Immature natural killer cell (primary cell): ENCODE measurements around the gene ANO2. TPM values are rescaled to one million over a fixed set of nuclear protein-coding genes. Genes with fewer than 3 reads are reported as not detected.
"Not testable (repeated sequence)": the region's sequence is repeated elsewhere in the genome, so short reads cannot be mapped to it uniquely, and the experiment has no call there.

ENCODE experiments used
- DNase-seq, 3 donors: peaks; one replicate each; pipeline ENCODE4 v3.0.0; 2022; ENCODE audit warnings: mixed read lengths in 1 of 3
- H3K27ac Mint-ChIP-seq, 6 donors: one replicate each; pipeline ENCODE4 v1.8.0; 2020; ENCODE audit warnings: mixed read lengths in 6 of 6, mild to moderate bottlenecking in 5 of 6, inconsistent platforms in 4 of 6, moderate library complexity in 3 of 6
- H3K27me3 Mint-ChIP-seq, 3 donors: one replicate each; pipeline ENCODE4 v1.8.0; 2020 to 2021; ENCODE audit warnings: low read depth in 3 of 3, mild to moderate bottlenecking in 3 of 3, mixed read lengths in 3 of 3, moderate library complexity in 3 of 3, inconsistent platforms in 1 of 3
- H3K36me3 Mint-ChIP-seq, 3 donors: one replicate each; pipeline ENCODE4 v1.8.0; 2020; ENCODE audit warnings: mixed read lengths in 3 of 3, inconsistent platforms in 2 of 3, mild to moderate bottlenecking in 2 of 3
- H3K4me1 Mint-ChIP-seq, 2 donors: one replicate each; pipeline ENCODE4 v1.8.0; 2020; ENCODE audit warnings: inconsistent platforms in 2 of 2, mild to moderate bottlenecking in 2 of 2, mixed read lengths in 2 of 2, moderate library complexity in 1 of 2
- H3K4me3 Mint-ChIP-seq, 5 donors: one replicate each; pipeline ENCODE4 v1.8.0; 2020; ENCODE audit warnings: mild to moderate bottlenecking in 5 of 5, mixed read lengths in 5 of 5, inconsistent platforms in 3 of 5, moderate library complexity in 3 of 5
- H3K9me3 Mint-ChIP-seq, 6 donors: one replicate each; pipeline ENCODE4 v1.8.0; 2020; ENCODE audit warnings: mild to moderate bottlenecking in 6 of 6, mixed read lengths in 6 of 6, inconsistent platforms in 4 of 6, moderate library complexity in 3 of 6
- polyA plus RNA-seq, 3 donors: library from polyadenylated mRNA; unstranded; fragments of 300-500 nt; fragmentation: Illumina TruSeq; gene quantifications; one replicate each; pipeline ENCODE4 v1.2.3, GENCODE V29; 2021

The ANO2 gene
- polyA plus RNA-seq, 3 donors from 2014 or later = not detected

GRCh38 chr12:5830111-5830510, 114.9 kb downstream of the ANO2 start:
- Mint-ChIP-seq H3K27me3 (peaks cover 0 to 2% (median 2%) of the 10 kb centered on the region in 3 donors), H3K36me3 (no peaks in the 10 kb centered on the region), H3K9me3 (no peaks in the 10 kb centered on the region), H3K27ac (no peak overlapping the region), H3K4me3 (no peak overlapping the region), H3K4me1 (no peaks in the 10 kb centered on the region)
- no peak for DNase-seq

- no peak for DNase-seq
- peaks cover 0 to 2% (median 1%) of the 10 kb centered on the region in 3 donors for H3K27me3 Mint-ChIP-seq
- no peaks in the 10 kb centered on the region for H3K4me1 Mint-ChIP-seq
- H3K4me3 Mint-ChIP-seq = no peak overlapping the region
- no peaks in the 10 kb centered on the region for H3K9me3 Mint-ChIP-seq
- H3K27ac Mint-ChIP-seq = no peak overlapping the region
- no peaks in the 10 kb centered on the region for H3K36me3 Mint-ChIP-seq
Measured at GRCh38 chr12:5827591-5827990, 117.5 kb downstream of the ANO2 start.

GRCh38 chr12:5825761-5826160, 119.3 kb downstream of the ANO2 start:
- not testable (repeated sequence) for H3K4me3 Mint-ChIP-seq, DNase-seq

DNA sequence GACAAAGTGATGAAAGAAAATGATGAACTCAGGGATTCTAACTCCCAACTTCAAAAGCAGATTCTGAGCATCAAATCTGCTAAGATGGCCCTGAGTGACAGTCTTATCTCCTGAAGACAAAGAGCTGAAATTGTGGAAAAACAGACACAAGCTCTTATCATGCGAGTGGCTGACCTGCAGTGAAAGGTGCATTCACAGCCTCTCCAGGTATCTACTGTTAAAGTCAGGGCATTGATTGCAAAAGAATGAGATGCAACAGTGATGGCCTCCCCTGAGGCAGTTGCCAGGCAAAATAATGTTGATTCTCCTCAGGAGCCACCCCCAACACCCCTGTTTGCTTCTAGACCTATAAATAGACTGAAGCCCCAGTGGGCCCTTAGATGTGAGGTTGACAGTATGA, 126.2 kb downstream of the ANO2 start:
- peaks cover 0 to 13% (median 4%) of the 10 kb centered on the region in 6 donors for H3K9me3 Mint-ChIP-seq
- not testable (repeated sequence) for H3K27me3 Mint-ChIP-seq, DNase-seq, H3K27ac Mint-ChIP-seq, H3K4me1 Mint-ChIP-seq, H3K4me3 Mint-ChIP-seq, H3K36me3 Mint-ChIP-seq

More at GRCh38 chr12:5825761-5826160, 119.3 kb downstream of the ANO2 start:
- not testable (repeated sequence) for H3K9me3 Mint-ChIP-seq, H3K36me3 Mint-ChIP-seq, H3K27me3 Mint-ChIP-seq, H3K27ac Mint-ChIP-seq, H3K4me1 Mint-ChIP-seq

- Mint-ChIP-seq H3K4me1 (no peaks in the 10 kb centered on the region), H3K4me3 (no peak overlapping the region), H3K27me3 (peaks cover 1 to 7% (median 7%) of the 10 kb centered on the region in 3 donors), H3K36me3 (peaks cover 0 to 3% (median 0%) of the 10 kb centered on the region in 3 donors), H3K27ac (no peak overlapping the region), H3K9me3 (peaks cover 0 to 13% (median 4%) of the 10 kb centered on the region in 6 donors)
- no peak for DNase-seq
Measured at GRCh38 chr12:5817246-5817645, 127.8 kb downstream of the ANO2 start.

DNA sequence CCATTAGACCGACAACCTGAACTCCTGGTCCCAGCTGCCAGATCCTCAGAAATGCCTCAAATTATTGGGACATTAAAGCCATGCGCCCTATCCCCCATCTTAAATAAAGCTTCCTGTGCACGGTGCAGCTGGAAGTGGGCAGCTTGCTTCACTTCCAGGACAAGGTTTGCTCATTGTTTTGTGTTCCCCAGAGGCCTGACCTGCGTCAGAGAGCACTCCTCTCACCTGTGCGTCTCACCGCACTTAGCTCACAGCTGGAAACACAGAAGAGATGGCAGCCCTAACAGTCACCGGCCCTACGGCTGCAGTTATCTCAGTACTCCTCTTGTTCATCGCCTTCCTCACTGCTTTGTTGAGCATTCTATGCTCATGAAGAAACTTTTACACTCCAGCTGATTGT, 135.5 kb downstream of the ANO2 start:
- no peaks in the 10 kb centered on the region for H3K4me1 Mint-ChIP-seq
- H3K27ac Mint-ChIP-seq = no peak overlapping the region
- H3K36me3 Mint-ChIP-seq = no peaks in the 10 kb centered on the region
- H3K9me3 Mint-ChIP-seq = no peaks in the 10 kb centered on the region
- no peak overlapping the region for H3K4me3 Mint-ChIP-seq
- peaks cover 0 to 7% (median 4%) of the 10 kb centered on the region in 3 donors for H3K27me3 Mint-ChIP-seq
- no peak for DNase-seq

DNA sequence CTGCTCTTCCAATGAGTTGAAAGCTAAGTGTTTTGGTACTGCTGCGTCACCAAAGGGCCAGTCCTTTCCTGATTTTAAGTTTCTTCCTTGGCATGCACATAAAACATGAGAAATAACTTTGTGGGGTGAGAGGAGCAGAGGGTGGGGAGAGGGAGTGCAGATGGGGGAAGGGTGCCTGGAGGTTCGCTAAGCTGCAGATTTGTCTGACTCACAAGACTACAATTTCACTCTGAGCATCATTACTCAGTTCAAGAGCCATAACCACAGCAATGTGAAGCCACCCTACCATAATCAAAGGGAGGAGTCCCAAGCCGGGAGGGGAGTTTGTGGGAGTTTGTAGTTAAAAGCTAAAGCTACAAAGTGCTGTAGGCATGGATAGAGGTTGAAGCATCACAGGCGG, 136.1 kb downstream of the ANO2 start:
- no peak overlapping the region for H3K27ac Mint-ChIP-seq
- peaks cover 0 to 6% (median 5%) of the 10 kb centered on the region in 3 donors for H3K27me3 Mint-ChIP-seq
- H3K9me3 Mint-ChIP-seq = no peaks in the 10 kb centered on the region
- no peaks in the 10 kb centered on the region for H3K36me3 Mint-ChIP-seq
- no peaks in the 10 kb centered on the region for H3K4me1 Mint-ChIP-seq
- no peak for DNase-seq
- H3K4me3 Mint-ChIP-seq = no peak overlapping the region

GRCh38 chr12:5807514-5808219, 137.4 kb downstream of the ANO2 start:
- no peak overlapping the region for H3K27ac Mint-ChIP-seq
- H3K4me1 Mint-ChIP-seq = no peaks in the 10 kb centered on the region
- no peak overlapping the region for H3K4me3 Mint-ChIP-seq
- no peak for DNase-seq
- no peaks in the 10 kb centered on the region for H3K9me3 Mint-ChIP-seq
- H3K36me3 Mint-ChIP-seq = no peaks in the 10 kb centered on the region
- H3K27me3 Mint-ChIP-seq = peaks cover 0 to 6% (median 5%) of the 10 kb centered on the region in 3 donors

- no peak overlapping the region for H3K27ac Mint-ChIP-seq
- peaks cover 0 to 6% (median 5%) of the 10 kb centered on the region in 3 donors for H3K27me3 Mint-ChIP-seq
- no peaks in the 10 kb centered on the region for H3K36me3 Mint-ChIP-seq
- H3K4me3 Mint-ChIP-seq = no peak overlapping the region
- no peaks in the 10 kb centered on the region for H3K4me1 Mint-ChIP-seq
- no peak for DNase-seq
- H3K9me3 Mint-ChIP-seq = no peaks in the 10 kb centered on the region
Measured at GRCh38 chr12:5807090-5807414, 138.0 kb downstream of the ANO2 start.

GRCh38 chr12:5806371-5807089, 138.5 kb downstream of the ANO2 start:
- no peaks in the 10 kb centered on the region for H3K9me3 Mint-ChIP-seq
- no peak for DNase-seq
- no peak overlapping the region for H3K27ac Mint-ChIP-seq
- H3K27me3 Mint-ChIP-seq = peaks cover 0 to 6% (median 5%) of the 10 kb centered on the region in 3 donors
- no peaks in the 10 kb centered on the region for H3K36me3 Mint-ChIP-seq
- no peaks in the 10 kb centered on the region for H3K4me1 Mint-ChIP-seq
- H3K4me3 Mint-ChIP-seq = no peak overlapping the region

DNA sequence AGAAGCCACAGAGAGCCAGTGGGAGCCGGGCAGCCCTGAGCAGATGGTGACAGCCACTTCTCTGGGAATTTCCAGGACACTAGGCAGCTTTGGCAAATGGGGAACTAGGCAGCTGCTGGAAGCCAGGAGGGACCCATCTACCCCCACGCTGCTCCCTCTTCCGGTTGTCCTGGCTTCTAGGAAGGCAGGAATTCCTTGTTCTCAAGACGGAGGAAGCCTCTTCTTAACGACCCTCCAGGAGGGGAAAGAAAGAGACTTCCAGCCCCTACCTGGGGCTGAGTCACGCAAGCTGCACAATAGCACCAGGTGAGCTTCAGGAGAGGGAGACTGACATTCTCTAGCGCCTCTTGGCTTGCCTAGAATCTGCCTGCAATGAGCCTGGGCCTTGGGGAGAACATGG, 141.5 kb downstream of the ANO2 start:
- Mint-ChIP-seq H3K9me3 (no peaks in the 10 kb centered on the region), H3K4me3 (no peak overlapping the region), H3K4me1 (no peaks in the 10 kb centered on the region), H3K36me3 (no peaks in the 10 kb centered on the region), H3K27me3 (peaks cover 4 to 8% (median 5%) of the 10 kb centered on the region in 3 donors), H3K27ac (no peak overlapping the region)
- no peak for DNase-seq

- no peak for DNase-seq
- no peaks in the 10 kb centered on the region for H3K4me1 Mint-ChIP-seq
- H3K27me3 Mint-ChIP-seq = peaks cover 2 to 8% (median 6%) of the 10 kb centered on the region in 3 donors
- H3K27ac Mint-ChIP-seq = no peak overlapping the region
- no peak overlapping the region for H3K4me3 Mint-ChIP-seq
- H3K36me3 Mint-ChIP-seq = no peaks in the 10 kb centered on the region
- H3K9me3 Mint-ChIP-seq = no peaks in the 10 kb centered on the region
Measured at GRCh38 chr12:5798242-5799015, 146.6 kb downstream of the ANO2 start.

- H3K27ac Mint-ChIP-seq = no peak overlapping the region
Measured at GRCh38 chr12:5797661-5798060, 147.4 kb downstream of the ANO2 start.

DNA sequence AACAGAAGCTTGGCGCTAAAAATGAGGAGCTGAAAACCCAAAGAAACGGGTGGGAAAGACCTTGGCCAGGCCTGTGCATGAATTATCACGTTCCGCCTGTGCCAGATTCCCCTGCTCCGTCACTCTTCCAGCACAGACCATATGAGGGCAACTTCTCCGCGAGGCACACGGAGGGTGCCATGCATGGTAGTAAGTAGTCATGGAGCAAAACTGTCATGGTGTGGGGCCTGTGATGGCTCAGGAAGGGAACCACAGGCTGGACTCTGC, 148.2 kb downstream of the ANO2 start:
- Mint-ChIP-seq H3K36me3 (no peaks in the 10 kb centered on the region), H3K4me3 (no peak overlapping the region), H3K4me1 (no peaks in the 10 kb centered on the region), H3K27me3 (peaks cover 2 to 12% (median 8%) of the 10 kb centered on the region in 3 donors), H3K9me3 (no peaks in the 10 kb centered on the region), H3K27ac (no peak overlapping the region)
- DNase-seq = no peak

More at GRCh38 chr12:5797661-5798060, 147.4 kb downstream of the ANO2 start:
- Mint-ChIP-seq H3K27me3 (peaks cover 2 to 8% (median 6%) of the 10 kb centered on the region in 3 donors), H3K9me3 (no peaks in the 10 kb centered on the region), H3K4me1 (no peaks in the 10 kb centered on the region), H3K36me3 (no peaks in the 10 kb centered on the region), H3K4me3 (no peak overlapping the region)
- no peak for DNase-seq
